ENCODE results near the gene SHC4. TPM values are rescaled to one million over a fixed set of nuclear protein-coding genes. Genes with fewer than 3 reads are reported as not detected.

SHC4 gene
- polyA plus RNA-seq, 3 donors, result 0.09 TPM; not detected in 2

DNA sequence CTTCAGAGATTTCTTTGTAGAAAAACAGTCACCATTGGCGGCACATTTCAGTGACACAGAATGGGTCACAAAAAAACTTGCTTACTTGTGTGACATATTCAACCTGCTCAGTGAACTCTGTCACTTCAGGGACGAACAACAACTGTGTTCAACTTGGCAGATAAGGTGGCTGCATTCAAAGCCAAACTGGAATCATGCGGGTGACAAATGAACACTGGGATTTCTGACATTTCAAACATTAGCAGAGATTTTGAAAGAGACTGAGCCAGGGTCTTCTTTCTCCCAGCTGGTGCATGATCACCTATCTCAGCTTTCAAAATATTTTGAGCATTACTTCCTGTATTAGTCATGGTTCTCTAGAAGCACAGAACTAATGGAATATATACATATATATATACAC is 87.7 kb downstream of the SHC4 start:
- Histone ChIP-seq H2AFZ (ENCODE audit: insufficient read depth, low read depth, low read length, poor library complexity, severe bottlenecking) (peak overlapping the region; percentile 21), H3K9me3 (replicated peaks in 1 of 2; ENCODE audit: control insufficient read depth in 1 of 2, insufficient read depth in 1 of 2, low read length in 2 of 2) (no peaks in the 10 kb centered on the region), H3K79me2 (ENCODE audit: insufficient read depth, low read length) (peaks cover 14% of the 10 kb centered on the region), H3K9ac (ENCODE audit: insufficient read depth, low read length, poor library complexity, severe bottlenecking) (no peak overlapping the region), H3K27ac (ENCODE audit: low read depth in 1 of 2, low read length in 2 of 2) (no peak overlapping the region), H4K20me1 (ENCODE audit: insufficient read depth, low read length) (no peaks in the 10 kb centered on the region), H3K4me2 (replicated peaks; ENCODE audit: extremely low read depth, low read length, poor library complexity, severe bottlenecking) (no peak overlapping the region), H3K36me3 (replicated peaks in 1 of 2; ENCODE audit: control insufficient read depth in 1 of 2, insufficient read depth in 2 of 2, low read length in 2 of 2) (no peaks in the 10 kb centered on the region), H3K27me3 (ENCODE audit: control insufficient read depth in 2 of 2, insufficient read depth in 2 of 2, low read length in 2 of 2) (no peaks in the 10 kb centered on the region), H3K4me3 (replicated peaks in 1 of 3; ENCODE audit: low read depth in 2 of 3, low read length in 3 of 3) (no peak overlapping the region), H3K4me1 (ENCODE audit: control insufficient read depth in 1 of 2, insufficient read depth in 2 of 2, low read length in 2 of 2) (peaks cover 11 to 19% of the 10 kb centered on the region in 2 donors)
- H3K27ac Mint-ChIP-seq, result no peak overlapping the region
- H3K36me3 Mint-ChIP-seq, result peaks cover 0 to 2% of the 10 kb centered on the region in 2 donors
- TF ChIP-seq, protein P1, sequence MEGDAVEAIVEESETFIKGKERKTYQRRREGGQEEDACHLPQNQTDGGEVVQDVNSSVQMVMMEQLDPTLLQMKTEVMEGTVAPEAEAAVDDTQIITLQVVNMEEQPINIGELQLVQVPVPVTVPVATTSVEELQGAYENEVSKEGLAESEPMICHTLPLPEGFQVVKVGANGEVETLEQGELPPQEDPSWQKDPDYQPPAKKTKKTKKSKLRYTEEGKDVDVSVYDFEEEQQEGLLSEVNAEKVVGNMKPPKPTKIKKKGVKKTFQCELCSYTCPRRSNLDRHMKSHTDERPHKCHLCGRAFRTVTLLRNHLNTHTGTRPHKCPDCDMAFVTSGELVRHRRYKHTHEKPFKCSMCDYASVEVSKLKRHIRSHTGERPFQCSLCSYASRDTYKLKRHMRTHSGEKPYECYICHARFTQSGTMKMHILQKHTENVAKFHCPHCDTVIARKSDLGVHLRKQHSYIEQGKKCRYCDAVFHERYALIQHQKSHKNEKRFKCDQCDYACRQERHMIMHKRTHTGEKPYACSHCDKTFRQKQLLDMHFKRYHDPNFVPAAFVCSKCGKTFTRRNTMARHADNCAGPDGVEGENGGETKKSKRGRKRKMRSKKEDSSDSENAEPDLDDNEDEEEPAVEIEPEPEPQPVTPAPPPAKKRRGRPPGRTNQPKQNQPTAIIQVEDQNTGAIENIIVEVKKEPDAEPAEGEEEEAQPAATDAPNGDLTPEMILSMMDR (IDR thresholded peaks at IDR 0.05), result no peak
- peaks cover 0 to 3% (median 2%) of the 10 kb centered on the region in 3 donors for H3K27me3 Mint-ChIP-seq (ENCODE audit: low read depth in 3 of 3)
- H3K9me3 Mint-ChIP-seq, result peaks cover 0 to 2% (median 0%) of the 10 kb centered on the region in 7 donors
- H3K4me3 Mint-ChIP-seq, result no peak overlapping the region
- peaks cover 23% of the 10 kb centered on the region for H3K4me1 Mint-ChIP-seq
- 100% methylated on average over 3 of the region's 3 CpGs for WGBS (ENCODE audit: insufficient coverage)
- no peak for DNase-seq
- intact Hi-C loops (cut with micrococcal nuclease), result loop anchor here in 1 of 2 donors (5.0 kb wide), 1 partner anchor 64 kb away; the partner anchor contains the start of gene CEP152

DNA sequence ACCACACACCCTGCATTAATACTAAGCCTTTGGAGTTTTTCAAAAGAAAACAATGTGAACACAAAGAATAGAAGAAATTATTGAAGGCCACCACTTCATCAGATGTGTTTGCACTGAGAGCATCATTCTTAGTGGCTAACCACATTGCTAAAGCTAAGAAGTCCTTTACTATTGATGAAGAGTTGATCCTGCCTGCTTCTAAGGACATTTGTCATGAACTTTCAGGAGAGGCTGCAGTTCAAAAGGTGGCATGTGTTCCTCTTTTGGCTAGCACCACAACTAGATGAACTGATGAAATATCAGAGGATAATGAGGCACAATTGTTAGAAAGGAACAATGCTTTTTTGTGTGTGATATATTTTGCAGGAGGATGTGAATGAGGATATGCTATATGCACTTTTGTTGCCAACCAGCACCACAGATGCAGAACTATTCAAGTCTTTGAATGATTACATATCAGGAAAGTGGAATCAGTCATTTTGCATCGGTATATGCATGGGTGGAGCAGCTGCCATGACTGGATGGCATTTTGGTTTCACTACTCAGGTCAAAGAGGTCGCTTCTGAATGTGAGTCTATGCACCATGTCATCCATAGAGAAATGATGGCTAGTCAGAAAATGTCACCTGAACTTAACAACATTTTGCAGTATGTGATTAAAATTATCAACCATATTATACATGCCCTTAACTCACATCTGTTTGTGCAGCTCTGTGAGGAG is 88.3 kb downstream of the SHC4 start:
- Histone ChIP-seq H3K4me3 (replicated peaks in 1 of 3; ENCODE audit: low read depth in 2 of 3, low read length in 3 of 3) (no peak overlapping the region), H3K36me3 (replicated peaks in 1 of 2; ENCODE audit: control insufficient read depth in 1 of 2, insufficient read depth in 2 of 2, low read length in 2 of 2) (no peaks in the 10 kb centered on the region), H3K9ac (ENCODE audit: insufficient read depth, low read length, poor library complexity, severe bottlenecking) (no peak overlapping the region), H3K9me3 (replicated peaks in 1 of 2; ENCODE audit: control insufficient read depth in 1 of 2, insufficient read depth in 1 of 2, low read length in 2 of 2) (no peaks in the 10 kb centered on the region), H3K4me2 (replicated peaks; ENCODE audit: extremely low read depth, low read length, poor library complexity, severe bottlenecking) (no peak overlapping the region), H2AFZ (ENCODE audit: insufficient read depth, low read depth, low read length, poor library complexity, severe bottlenecking) (peak overlapping the region; percentile 21), H3K79me2 (ENCODE audit: insufficient read depth, low read length) (peaks cover 14% of the 10 kb centered on the region), H3K27me3 (ENCODE audit: control insufficient read depth in 2 of 2, insufficient read depth in 2 of 2, low read length in 2 of 2) (no peaks in the 10 kb centered on the region), H3K4me1 (ENCODE audit: control insufficient read depth in 1 of 2, insufficient read depth in 2 of 2, low read length in 2 of 2) (peaks cover 11 to 19% of the 10 kb centered on the region in 2 donors), H3K27ac (ENCODE audit: low read depth in 1 of 2, low read length in 2 of 2) (no peak overlapping the region), H4K20me1 (ENCODE audit: insufficient read depth, low read length) (no peaks in the 10 kb centered on the region)
- Mint-ChIP-seq H3K27me3 (ENCODE audit: low read depth in 3 of 3) (peaks cover 0 to 3% (median 2%) of the 10 kb centered on the region in 3 donors), H3K4me3 (no peak overlapping the region), H3K4me1 (peaks cover 20% of the 10 kb centered on the region), H3K36me3 (no peaks in the 10 kb centered on the region), H3K27ac (no peak overlapping the region), H3K9me3 (peaks cover 0 to 2% (median 0%) of the 10 kb centered on the region in 7 donors)
- DNase-seq, result no peak
- WGBS (ENCODE audit: insufficient coverage), result 89% methylated on average over 1 of the region's 2 CpGs
- intact Hi-C loops (cut with micrococcal nuclease), result loop anchor here in 1 of 2 donors (5.0 kb wide), 1 partner anchor 63 kb away; the partner anchor contains the start of gene CEP152
- TF ChIP-seq, protein P1 (IDR thresholded peaks at IDR 0.05), result no peak

Data from CD14-positive monocyte (primary cell).